Thyroid gland (tissue), 4 donors: ENCODE results near the gene PLPP3. TPM values are rescaled to one million over a fixed set of nuclear protein-coding genes. Genes with fewer than 3 reads are reported as not detected.
A peak's percentile ranks its signal among the peaks of the same experiment; 100 is the strongest.

ENCODE experiments used
- DNase-seq, 2 donors: peaks; one replicate each; pipeline ENCODE4 v3.0.0-alpha.2; 2019
- H3K27ac ChIP-seq, 3 donors: fragments of 200-600 bp; sonication (generic); 1 replicate in 2 of 3; 2 replicates in 1 of 3; pipeline ENCODE4 v1.5.1; 2016 to 2019; ENCODE audit warnings: mild to moderate bottlenecking in 1 of 3, moderate library complexity in 1 of 3
- H3K27me3 ChIP-seq: fragments of 200-600 bp; sonication (generic); one replicate; pipeline ENCODE4 v1.5.1; 2019
- H3K36me3 ChIP-seq, 2 donors: fragments of 200-600 bp; sonication (generic); one replicate each; pipeline ENCODE4 v1.5.1; 2016 to 2019
- H3K4me1 ChIP-seq, 2 donors: fragments of 200-600 bp; sonication (generic); one replicate each; pipeline ENCODE4 v1.5.1; 2017 to 2019
- H3K4me3 ChIP-seq, 3 donors: fragments of 200-600 bp; sonication (generic); replicated peaks in 1 of 3; 1 replicate in 2 of 3; 2 replicates in 1 of 3; pipeline ENCODE4 v1.5.1; 2016; ENCODE audit warnings: mild to moderate bottlenecking in 1 of 3
- H3K9me3 ChIP-seq: fragments of 200-600 bp; sonication (generic); one replicate; pipeline ENCODE4 v1.5.1; 2017
- POLR2A ChIP-seq, 2 donors: fragments of 450-650 bp; IDR thresholded peaks; one replicate each; pipeline ENCODE4 v1.6.1; 2017; ENCODE audit warnings: antibody characterized with exemption in 2 of 2, mild to moderate bottlenecking in 2 of 2, moderate library complexity in 1 of 2
- WGBS, 2 donors: methylation state at CpG; one replicate each; pipeline ENCODE4 v1.1.5; 2017; 5-methylcytosine and 5-hydroxymethylcytosine counted together
- intact Hi-C: fragments of 100-400 bp; cut with DNase I; formaldehyde crosslinking; loops from one replicate; pipeline ENCODE4 v1.15.1; 2023
- total RNA-seq, 4 donors: library from RNA; depleted of rRNA; stranded (reverse); fragments of >200 nt; gene quantifications; one replicate each; pipeline ENCODE4 v1.2.3, GENCODE V29; 2016
- TF ChIP-seq, protein P1 (sequence below), 6 experiments: fragments of 200-600 bp in 3 of 6; fragments of 450-650 bp in 3 of 6; sonication (generic) in 3 of 6; IDR thresholded peaks; one replicate each; pipeline ENCODE4 v1.5.1; 2016 to 2019; ENCODE audit warnings: antibody characterized with exemption in 6 of 6, mild to moderate bottlenecking in 2 of 6, inconsistent platforms in 1 of 6, moderate library complexity in 1 of 6

The PLPP3 gene
- total RNA-seq, 4 donors from 2014 or later: 257 to 764 (median 675) TPM

DNA sequence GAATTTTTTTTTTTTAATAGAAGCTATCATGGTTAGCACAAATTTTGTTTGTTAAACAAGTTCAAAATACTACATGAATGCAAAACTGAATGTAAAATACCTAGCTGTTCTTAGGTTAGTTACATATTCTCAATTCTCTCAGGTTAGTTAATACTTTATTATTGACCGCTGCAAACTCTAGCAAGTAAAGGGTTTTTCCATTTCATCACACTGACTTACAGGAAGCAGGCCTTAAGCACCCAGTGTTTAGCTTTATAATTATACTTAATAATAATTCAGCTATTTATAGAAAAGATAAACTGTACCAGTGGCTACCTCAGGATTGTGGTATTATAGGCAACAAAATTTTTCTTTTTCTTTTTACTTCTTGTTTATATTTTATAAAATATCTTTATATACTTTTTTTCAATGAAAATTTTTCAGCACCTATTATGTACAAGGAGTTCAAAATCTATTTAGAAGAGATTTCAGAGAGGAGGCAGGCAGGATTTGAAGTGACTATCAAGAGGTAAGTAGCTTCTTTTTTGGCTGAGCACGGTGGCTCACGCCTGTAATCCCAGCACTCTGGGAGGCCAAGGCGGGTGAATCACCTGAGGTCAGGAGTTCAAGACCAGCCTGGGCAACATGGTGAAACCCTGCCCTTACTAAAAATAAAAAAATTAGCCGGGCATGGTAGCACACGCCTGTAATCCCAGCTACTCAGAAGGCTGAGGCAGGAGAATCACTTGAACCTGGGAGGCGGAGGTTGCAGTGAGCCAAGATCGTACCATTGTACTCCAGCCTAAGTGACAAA lies 17.9 kb downstream of the PLPP3 start:
- no peak overlapping the region for H3K4me3 ChIP-seq
- TF ChIP-seq, protein P1, sequence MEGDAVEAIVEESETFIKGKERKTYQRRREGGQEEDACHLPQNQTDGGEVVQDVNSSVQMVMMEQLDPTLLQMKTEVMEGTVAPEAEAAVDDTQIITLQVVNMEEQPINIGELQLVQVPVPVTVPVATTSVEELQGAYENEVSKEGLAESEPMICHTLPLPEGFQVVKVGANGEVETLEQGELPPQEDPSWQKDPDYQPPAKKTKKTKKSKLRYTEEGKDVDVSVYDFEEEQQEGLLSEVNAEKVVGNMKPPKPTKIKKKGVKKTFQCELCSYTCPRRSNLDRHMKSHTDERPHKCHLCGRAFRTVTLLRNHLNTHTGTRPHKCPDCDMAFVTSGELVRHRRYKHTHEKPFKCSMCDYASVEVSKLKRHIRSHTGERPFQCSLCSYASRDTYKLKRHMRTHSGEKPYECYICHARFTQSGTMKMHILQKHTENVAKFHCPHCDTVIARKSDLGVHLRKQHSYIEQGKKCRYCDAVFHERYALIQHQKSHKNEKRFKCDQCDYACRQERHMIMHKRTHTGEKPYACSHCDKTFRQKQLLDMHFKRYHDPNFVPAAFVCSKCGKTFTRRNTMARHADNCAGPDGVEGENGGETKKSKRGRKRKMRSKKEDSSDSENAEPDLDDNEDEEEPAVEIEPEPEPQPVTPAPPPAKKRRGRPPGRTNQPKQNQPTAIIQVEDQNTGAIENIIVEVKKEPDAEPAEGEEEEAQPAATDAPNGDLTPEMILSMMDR (IDR thresholded peaks at IDR 0.05): no peak
- no peak for TF ChIP-seq POLR2A (IDR thresholded peaks at IDR 0.05)
- no peak for DNase-seq
- H3K27me3 ChIP-seq: no peaks in the 10 kb centered on the region
- 57 to 65% methylated on average over 8 of the region's 8 CpGs for WGBS, 2 donors
- H3K27ac ChIP-seq: peak overlapping the region; percentile 45 to 57 (median 56)
- intact Hi-C loops: no loop called here
- peaks cover 72 to 80% of the 10 kb centered on the region in 2 donors for H3K4me1 ChIP-seq
- no peaks in the 10 kb centered on the region for H3K9me3 ChIP-seq
- no peaks in the 10 kb centered on the region for H3K36me3 ChIP-seq

- Histone ChIP-seq H3K9me3 (no peaks in the 10 kb centered on the region), H3K4me1 (peaks cover 71 to 80% of the 10 kb centered on the region in 2 donors), H3K4me3 (no peak overlapping the region), H3K27me3 (no peaks in the 10 kb centered on the region), H3K27ac (peak overlapping the region; percentile 11 to 63 (median 19)), H3K36me3 (no peaks in the 10 kb centered on the region)
- intact Hi-C loops: no loop called here
- no peak for DNase-seq
- TF ChIP-seq, protein P1 (IDR thresholded peaks at IDR 0.05): no peak
- no peak for TF ChIP-seq POLR2A (IDR thresholded peaks at IDR 0.05)
- WGBS, 2 donors: 50% methylated on average over 7 of the region's 7 CpGs
Measured at GRCh38 chr1:56557746-56558145, 21.6 kb downstream of the PLPP3 start.

- TF ChIP-seq POLR2A (IDR thresholded peaks at IDR 0.05): no peak
- TF ChIP-seq, protein P1 (IDR thresholded peaks at IDR 0.05): no peak
- Histone ChIP-seq H3K27me3 (no peaks in the 10 kb centered on the region), H3K4me1 (peaks cover 79 to 83% of the 10 kb centered on the region in 2 donors), H3K27ac (peak overlapping the region; percentile 43 to 59 (median 46)), H3K36me3 (no peaks in the 10 kb centered on the region), H3K9me3 (no peaks in the 10 kb centered on the region), H3K4me3 (no peak overlapping the region)
- DNase-seq: no peak
- WGBS, 2 donors: 36 to 39% methylated on average over 2 of the region's 2 CpGs
- intact Hi-C loops: no loop called here
Measured at GRCh38 chr1:56555448-56555847, 23.9 kb downstream of the PLPP3 start.

DNA sequence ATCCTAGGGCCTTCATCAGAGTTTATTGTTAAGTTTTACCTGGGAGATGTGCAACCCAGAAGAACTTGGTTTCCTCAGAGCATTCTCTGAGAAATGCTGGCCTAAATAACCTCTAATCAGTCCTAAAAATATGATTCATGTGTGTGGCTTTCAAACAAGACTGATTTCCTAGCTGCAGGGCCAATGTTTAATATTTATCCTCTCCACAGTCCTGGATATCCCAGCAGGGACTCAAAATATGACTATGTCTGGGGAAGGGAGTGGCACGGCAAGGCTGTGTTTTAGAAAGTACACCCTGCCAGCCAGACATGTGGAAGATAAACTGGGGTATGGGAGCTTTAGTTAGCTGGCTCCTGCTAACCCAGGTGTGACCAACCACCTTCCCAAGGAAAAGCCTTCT lies 26.3 kb downstream of the PLPP3 start:
- WGBS, 2 donors: 45 to 47% methylated on average over 1 of the region's 1 CpG

DNA sequence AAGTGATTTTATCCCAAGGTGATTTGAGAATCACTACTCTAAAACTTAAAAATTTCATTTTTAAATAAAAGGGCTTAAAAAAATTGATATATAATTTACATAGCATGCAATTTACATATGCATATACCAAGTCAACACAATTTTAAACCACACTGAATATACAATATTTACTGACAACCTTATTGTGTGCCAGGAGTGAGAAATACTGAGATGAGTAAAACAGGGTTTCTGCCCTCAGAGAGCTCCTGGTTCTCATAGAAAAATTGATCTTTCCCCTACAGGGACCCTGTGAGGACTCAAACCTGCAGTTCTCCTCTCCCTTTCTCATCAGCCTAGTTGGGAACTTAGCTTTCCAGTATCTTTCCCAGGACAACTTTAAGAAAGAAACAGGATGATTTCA lies 27.0 kb downstream of the PLPP3 start:
- DNase-seq: no peak
- H3K9me3 ChIP-seq: no peaks in the 10 kb centered on the region
- peaks cover 92 to 94% of the 10 kb centered on the region in 2 donors for H3K4me1 ChIP-seq
- peak overlapping the region; percentile 46 to 59 (median 56) for H3K27ac ChIP-seq
- no peaks in the 10 kb centered on the region for H3K27me3 ChIP-seq
- no peak overlapping the region for H3K4me3 ChIP-seq
- TF ChIP-seq, protein P1 (IDR thresholded peaks at IDR 0.05): no peak
- no peak for TF ChIP-seq POLR2A (IDR thresholded peaks at IDR 0.05)
- H3K36me3 ChIP-seq: no peaks in the 10 kb centered on the region
- intact Hi-C loops: no loop called here

More for the DNA sequence above, 26.3 kb downstream of the PLPP3 start:
- Histone ChIP-seq H3K4me1 (peaks cover 91 to 94% of the 10 kb centered on the region in 2 donors), H3K36me3 (no peaks in the 10 kb centered on the region), H3K9me3 (no peaks in the 10 kb centered on the region), H3K4me3 (no peak overlapping the region), H3K27me3 (no peaks in the 10 kb centered on the region), H3K27ac (peak overlapping the region; percentile 46 to 59 (median 56))
- intact Hi-C loops: no loop called here
- DNase-seq: no peak
- no peak for TF ChIP-seq POLR2A (IDR thresholded peaks at IDR 0.05)
- TF ChIP-seq, protein P1 (IDR thresholded peaks at IDR 0.05): no peak
